Osteocyte (in vitro differentiated cells): ENCODE results near the gene MYLIP. TPM values are rescaled to one million over a fixed set of nuclear protein-coding genes. Genes with fewer than 3 reads are reported as not detected.
"Not testable (repeated sequence)": the region's sequence is repeated elsewhere in the genome, so short reads cannot be mapped to it uniquely, and the experiment has no call there.

Source experiments
- DNase-seq: peaks from one replicate; pipeline ENCODE4 v3.0.0; 2021; ENCODE audit warnings: mixed read lengths; ENCODE audit not compliant: unreplicated experiment; ENCODE audit errors: extremely low spot score
- H3K27ac Mint-ChIP-seq: one replicate; pipeline ENCODE4 v1.8.0; 2021; ENCODE audit warnings: mild to moderate bottlenecking, mixed read lengths; ENCODE audit not compliant: unreplicated experiment
- H3K27me3 Mint-ChIP-seq: one replicate; pipeline ENCODE4 v1.8.0; 2021; ENCODE audit warnings: mixed read lengths; ENCODE audit not compliant: unreplicated experiment
- H3K36me3 Mint-ChIP-seq: one replicate; pipeline ENCODE4 v1.8.0; 2021; ENCODE audit warnings: mixed read lengths; ENCODE audit not compliant: unreplicated experiment
- H3K4me1 Mint-ChIP-seq: one replicate; pipeline ENCODE4 v1.8.0; 2021; ENCODE audit warnings: mixed read lengths; ENCODE audit not compliant: unreplicated experiment
- H3K4me3 Mint-ChIP-seq: one replicate; pipeline ENCODE4 v1.8.0; 2021; ENCODE audit warnings: mild to moderate bottlenecking, moderate library complexity, mixed read lengths; ENCODE audit not compliant: unreplicated experiment
- H3K9me3 Mint-ChIP-seq: one replicate; pipeline ENCODE4 v1.8.0; 2021; ENCODE audit warnings: mixed read lengths; ENCODE audit not compliant: unreplicated experiment
- total RNA-seq: library from RNA; stranded (reverse); gene quantifications from 2 replicates; pipeline ENCODE4 v1.2.1, GENCODE V29; 2021
- TF ChIP-seq, protein P1 (sequence below): fragments of 200-600 bp; sonication (generic); IDR thresholded peaks from 2 replicates; pipeline ENCODE4 v1.5.0; 2021; ENCODE audit warnings: antibody characterized with exemption, mild to moderate bottlenecking, moderate library complexity

Gene MYLIP
- total RNA-seq, 1 donor from 2014 or later = 58.5 TPM

DNA sequence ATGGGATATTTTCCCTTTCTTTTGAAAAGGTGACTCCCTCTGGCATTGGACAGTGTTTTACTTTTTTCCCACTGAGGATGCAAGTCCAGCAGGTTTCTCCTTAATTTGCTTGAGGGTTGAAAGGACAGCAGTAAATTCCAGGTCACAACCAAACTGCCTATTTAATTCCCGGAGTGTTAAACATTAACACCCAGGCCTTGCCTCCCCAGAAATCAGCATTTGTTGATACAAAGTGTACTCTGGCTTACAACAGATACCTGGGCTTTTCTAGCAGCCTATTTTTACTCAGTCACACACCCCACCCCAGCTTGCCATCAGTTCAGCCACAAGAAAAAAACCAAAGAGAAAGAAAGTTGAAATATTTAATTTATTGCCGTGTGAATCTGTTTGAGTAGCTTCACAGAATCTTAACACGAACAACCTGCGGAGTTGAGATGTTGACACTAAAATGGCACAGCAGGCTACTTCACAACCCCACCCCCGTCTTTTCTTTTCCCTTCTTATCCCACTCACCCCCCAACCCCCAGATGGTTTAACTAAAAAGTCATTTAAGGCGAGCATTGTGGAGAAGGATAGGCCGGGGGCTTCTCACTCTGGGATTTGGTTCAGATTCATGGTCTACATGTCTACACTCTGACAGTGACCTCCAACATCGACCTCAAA is 45.7 kb downstream of the MYLIP start:
- TF ChIP-seq, protein P1, sequence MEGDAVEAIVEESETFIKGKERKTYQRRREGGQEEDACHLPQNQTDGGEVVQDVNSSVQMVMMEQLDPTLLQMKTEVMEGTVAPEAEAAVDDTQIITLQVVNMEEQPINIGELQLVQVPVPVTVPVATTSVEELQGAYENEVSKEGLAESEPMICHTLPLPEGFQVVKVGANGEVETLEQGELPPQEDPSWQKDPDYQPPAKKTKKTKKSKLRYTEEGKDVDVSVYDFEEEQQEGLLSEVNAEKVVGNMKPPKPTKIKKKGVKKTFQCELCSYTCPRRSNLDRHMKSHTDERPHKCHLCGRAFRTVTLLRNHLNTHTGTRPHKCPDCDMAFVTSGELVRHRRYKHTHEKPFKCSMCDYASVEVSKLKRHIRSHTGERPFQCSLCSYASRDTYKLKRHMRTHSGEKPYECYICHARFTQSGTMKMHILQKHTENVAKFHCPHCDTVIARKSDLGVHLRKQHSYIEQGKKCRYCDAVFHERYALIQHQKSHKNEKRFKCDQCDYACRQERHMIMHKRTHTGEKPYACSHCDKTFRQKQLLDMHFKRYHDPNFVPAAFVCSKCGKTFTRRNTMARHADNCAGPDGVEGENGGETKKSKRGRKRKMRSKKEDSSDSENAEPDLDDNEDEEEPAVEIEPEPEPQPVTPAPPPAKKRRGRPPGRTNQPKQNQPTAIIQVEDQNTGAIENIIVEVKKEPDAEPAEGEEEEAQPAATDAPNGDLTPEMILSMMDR = no peak
- DNase-seq = no peak
- Mint-ChIP-seq H3K27ac (no peak overlapping the region), H3K4me1 (peaks cover 7% of the 10 kb centered on the region), H3K4me3 (no peak overlapping the region), H3K9me3 (no peaks in the 10 kb centered on the region), H3K27me3 (peaks cover 3% of the 10 kb centered on the region), H3K36me3 (no peaks in the 10 kb centered on the region)

DNA sequence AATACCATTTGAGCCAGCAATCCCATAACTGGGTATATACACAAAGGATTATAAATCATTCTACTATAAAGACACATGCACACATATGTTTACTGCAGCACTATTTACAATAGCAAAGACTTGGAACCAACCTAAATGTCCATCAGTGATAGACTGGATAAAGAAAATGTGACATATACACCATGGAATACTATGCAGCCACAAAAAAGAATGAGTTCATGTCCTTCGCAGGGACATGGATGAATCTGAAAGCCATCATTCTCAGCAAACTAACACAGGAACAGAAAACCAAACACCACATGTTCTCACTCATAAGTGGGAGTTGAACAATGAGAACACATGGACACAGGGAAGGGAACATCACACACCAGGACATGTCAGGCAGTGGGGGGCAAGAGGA is 47.7 kb downstream of the MYLIP start:
- not testable (repeated sequence) for H3K27me3 Mint-ChIP-seq, H3K4me1 Mint-ChIP-seq, H3K27ac Mint-ChIP-seq, DNase-seq, H3K9me3 Mint-ChIP-seq, H3K4me3 Mint-ChIP-seq, H3K36me3 Mint-ChIP-seq

DNA sequence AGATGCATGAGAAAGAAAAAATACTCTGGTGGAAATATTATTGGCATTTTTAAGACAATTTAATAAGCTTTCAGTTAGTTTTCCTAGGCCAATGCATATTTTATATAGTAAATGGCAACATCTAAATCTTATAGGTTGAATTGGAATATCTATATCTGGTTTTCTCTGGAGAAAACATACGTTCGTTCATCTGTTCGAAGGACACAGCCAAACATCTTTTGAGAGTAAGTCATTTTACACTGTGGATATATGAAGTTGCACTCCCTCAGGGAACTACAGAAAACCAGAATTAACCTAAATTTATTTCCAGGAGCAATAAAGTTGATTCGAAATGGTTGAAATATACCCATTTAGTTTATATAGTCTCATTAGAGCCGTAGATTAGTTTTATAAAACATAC is 49.0 kb downstream of the MYLIP start:
- peaks cover 15% of the 10 kb centered on the region for H3K4me1 Mint-ChIP-seq
- H3K27ac Mint-ChIP-seq = no peak overlapping the region
- TF ChIP-seq, protein P1 = no peak
- H3K4me3 Mint-ChIP-seq = no peak overlapping the region
- no peaks in the 10 kb centered on the region for H3K9me3 Mint-ChIP-seq
- no peak for DNase-seq
- no peaks in the 10 kb centered on the region for H3K36me3 Mint-ChIP-seq
- H3K27me3 Mint-ChIP-seq = no peaks in the 10 kb centered on the region

DNA sequence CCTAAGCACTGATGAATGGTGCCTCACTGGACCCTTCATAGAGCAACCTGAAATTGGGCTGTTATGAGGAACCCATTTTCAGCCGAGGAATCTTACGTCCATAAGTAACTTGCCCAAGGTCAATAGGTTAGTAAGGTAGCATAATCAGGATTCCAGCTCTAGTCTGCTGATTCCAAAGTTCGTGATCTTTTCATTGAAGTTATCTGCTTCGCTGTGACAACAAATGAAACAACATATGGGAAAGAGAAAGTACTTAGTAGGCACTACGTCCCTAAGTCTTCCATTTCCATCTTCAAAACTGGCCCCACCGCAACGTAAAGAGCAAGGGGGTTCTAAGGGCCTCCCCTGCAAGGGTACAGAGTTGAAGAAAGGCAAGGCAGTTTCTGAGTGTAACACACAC is 49.5 kb downstream of the MYLIP start:
- no peak for DNase-seq
- H3K36me3 Mint-ChIP-seq = no peaks in the 10 kb centered on the region
- H3K27me3 Mint-ChIP-seq = no peaks in the 10 kb centered on the region
- TF ChIP-seq, protein P1 = no peak
- H3K4me3 Mint-ChIP-seq = no peak overlapping the region
- H3K27ac Mint-ChIP-seq = no peak overlapping the region
- H3K9me3 Mint-ChIP-seq = no peaks in the 10 kb centered on the region
- H3K4me1 Mint-ChIP-seq = peaks cover 20% of the 10 kb centered on the region

DNA sequence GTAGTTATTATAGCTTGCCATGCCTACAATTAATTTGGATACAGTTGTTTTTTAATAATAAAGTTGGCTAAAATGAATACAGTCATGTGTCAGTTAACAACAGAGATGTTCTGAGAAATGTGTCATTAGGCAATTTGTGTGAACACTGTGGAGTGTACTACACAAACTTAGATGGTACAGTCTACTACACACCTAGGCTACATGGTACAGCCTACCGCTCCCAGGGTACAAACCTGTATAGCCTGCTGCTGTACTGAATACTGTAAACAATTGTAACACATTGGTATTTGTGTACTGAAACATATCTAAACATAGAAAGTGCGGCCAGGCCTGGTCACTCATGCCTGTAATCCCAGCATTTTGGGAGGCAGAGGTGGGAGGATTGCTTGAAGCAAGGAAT is 50.2 kb downstream of the MYLIP start:
- Mint-ChIP-seq H3K27ac (no peak overlapping the region), H3K27me3 (no peaks in the 10 kb centered on the region), H3K36me3 (no peaks in the 10 kb centered on the region), H3K4me3 (no peak overlapping the region), H3K4me1 (peaks cover 21% of the 10 kb centered on the region), H3K9me3 (no peaks in the 10 kb centered on the region)
- no peak for DNase-seq
- TF ChIP-seq, protein P1 = no peak

DNA sequence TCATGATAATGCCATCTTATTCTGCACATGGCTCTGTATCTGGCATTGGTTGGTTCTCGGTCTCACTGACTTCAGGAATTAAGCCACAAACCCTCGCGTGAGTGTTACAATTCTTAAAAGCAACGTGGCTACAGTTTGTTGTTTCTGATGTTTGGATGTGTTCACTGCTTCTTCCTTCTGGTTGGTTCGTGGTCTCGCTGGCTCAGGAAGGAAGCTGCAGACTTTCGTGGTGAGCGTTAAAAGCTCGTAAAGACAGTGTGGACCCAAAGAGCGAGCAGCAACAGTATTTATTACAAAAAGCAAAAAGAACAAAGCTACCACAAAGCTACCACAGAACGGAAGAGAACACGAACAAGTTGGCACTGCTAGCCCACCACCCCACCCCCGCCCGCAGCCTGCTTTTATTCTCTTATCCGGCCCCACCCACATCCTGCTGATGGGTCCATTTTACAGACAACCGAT is 51.1 kb downstream of the MYLIP start:
- H3K27me3 Mint-ChIP-seq = no peaks in the 10 kb centered on the region
- no peaks in the 10 kb centered on the region for H3K36me3 Mint-ChIP-seq
- H3K4me1 Mint-ChIP-seq = peaks cover 19% of the 10 kb centered on the region
- no peaks in the 10 kb centered on the region for H3K9me3 Mint-ChIP-seq
- H3K27ac Mint-ChIP-seq = no peak overlapping the region
- H3K4me3 Mint-ChIP-seq = no peak overlapping the region
- DNase-seq = no peak
- TF ChIP-seq, protein P1 = no peak
